Measurements from ENCODE around the gene SERPINA12. TPM values are rescaled to one million over a fixed set of nuclear protein-coding genes. Genes with fewer than 3 reads are reported as not detected.

Gene SERPINA12
- polyA plus RNA-seq, 1 donor (not counting 4 experiments of a cell fraction or from before 2014, with no cell fraction given), result 0.26 TPM

DNA sequence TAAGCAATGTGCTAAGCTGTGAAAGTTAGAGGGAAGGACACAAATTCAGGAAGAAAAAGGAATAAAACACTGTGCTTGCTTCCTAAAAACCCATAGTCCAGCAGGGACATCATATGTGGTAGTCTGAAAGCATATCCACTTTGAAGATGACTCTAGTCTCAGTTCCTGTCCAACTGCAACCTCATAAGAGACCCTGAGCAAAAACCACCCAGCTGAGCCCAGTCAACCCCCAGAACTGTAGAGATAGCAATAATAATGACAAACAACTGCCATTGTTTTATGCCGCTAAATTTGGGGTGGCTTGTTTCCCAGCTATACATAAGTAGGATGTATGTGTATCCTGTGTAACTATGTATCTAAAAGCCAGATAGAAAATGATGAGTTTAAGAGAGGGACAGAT, 48.1 kb upstream of the SERPINA12 start:
- no peak overlapping the region for H3K4me3 ChIP-seq (ENCODE audit: control insufficient read depth in 2 of 3, extremely low read depth in 1 of 3, insufficient read depth in 2 of 3, low read depth in 1 of 3, low read length in 3 of 3)
- DNase-seq (ENCODE audit: low read depth, low spot score), result no peak
- no peaks in the 10 kb centered on the region for H3K36me3 ChIP-seq (ENCODE audit: control insufficient read depth in 2 of 2, extremely low read depth in 1 of 2, insufficient read depth in 2 of 2, low read length in 2 of 2)
- H3K27ac ChIP-seq (ENCODE audit: control insufficient read depth, insufficient read depth, low read length), result no peak overlapping the region
- no peak overlapping the region for H3K9ac ChIP-seq (ENCODE audit: control insufficient read depth, extremely low read depth, insufficient read depth, low read length)
- FAIRE-seq, result no peak
- no peaks in the 10 kb centered on the region for H3K4me1 ChIP-seq (ENCODE audit: control insufficient read depth, extremely low read depth, insufficient read depth, low read length)
- H3K9me3 ChIP-seq (ENCODE audit: control insufficient read depth, low read depth, low read length), result no peaks in the 10 kb centered on the region
- no peak overlapping the region for H2AFZ ChIP-seq (ENCODE audit: control insufficient read depth, low read length)
- H3K27me3 ChIP-seq (ENCODE audit: control insufficient read depth, extremely low read depth, insufficient read depth, low read length), result no peaks in the 10 kb centered on the region
- H3K9me1 ChIP-seq (ENCODE audit: control insufficient read depth, extremely low read depth, insufficient read depth, low read length), result no peaks in the 10 kb centered on the region
- no peak overlapping the region for H3K4me2 ChIP-seq (ENCODE audit: control insufficient read depth, extremely low read depth, insufficient read depth, low read depth, low read length)
- H3K79me2 ChIP-seq (ENCODE audit: control insufficient read depth, insufficient read depth, low read length), result no peaks in the 10 kb centered on the region
- dilution Hi-C loops (cut with MboI; ENCODE audit: extremely low pct_ligation_motif_present, low sequenced_read_pairs), result no loop called here
- TF ChIP-seq, protein P1, sequence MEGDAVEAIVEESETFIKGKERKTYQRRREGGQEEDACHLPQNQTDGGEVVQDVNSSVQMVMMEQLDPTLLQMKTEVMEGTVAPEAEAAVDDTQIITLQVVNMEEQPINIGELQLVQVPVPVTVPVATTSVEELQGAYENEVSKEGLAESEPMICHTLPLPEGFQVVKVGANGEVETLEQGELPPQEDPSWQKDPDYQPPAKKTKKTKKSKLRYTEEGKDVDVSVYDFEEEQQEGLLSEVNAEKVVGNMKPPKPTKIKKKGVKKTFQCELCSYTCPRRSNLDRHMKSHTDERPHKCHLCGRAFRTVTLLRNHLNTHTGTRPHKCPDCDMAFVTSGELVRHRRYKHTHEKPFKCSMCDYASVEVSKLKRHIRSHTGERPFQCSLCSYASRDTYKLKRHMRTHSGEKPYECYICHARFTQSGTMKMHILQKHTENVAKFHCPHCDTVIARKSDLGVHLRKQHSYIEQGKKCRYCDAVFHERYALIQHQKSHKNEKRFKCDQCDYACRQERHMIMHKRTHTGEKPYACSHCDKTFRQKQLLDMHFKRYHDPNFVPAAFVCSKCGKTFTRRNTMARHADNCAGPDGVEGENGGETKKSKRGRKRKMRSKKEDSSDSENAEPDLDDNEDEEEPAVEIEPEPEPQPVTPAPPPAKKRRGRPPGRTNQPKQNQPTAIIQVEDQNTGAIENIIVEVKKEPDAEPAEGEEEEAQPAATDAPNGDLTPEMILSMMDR (optimal IDR thresholded peaks at IDR 0.05 in 1 of 3, IDR thresholded peaks at IDR 0.05 in 1 of 3, conservative IDR thresholded peaks at IDR 0.05 in 1 of 3; ENCODE audit: extremely low read depth in 1 of 3, insufficient read depth in 2 of 3, low read length in 3 of 3), result no peak
- TF ChIP-seq EZH2 (IDR thresholded peaks at IDR 0.05; ENCODE audit: low read length), result no peak
- H4K20me1 ChIP-seq (ENCODE audit: control insufficient read depth, extremely low read depth, insufficient read depth, low read length), result no peaks in the 10 kb centered on the region

DNA sequence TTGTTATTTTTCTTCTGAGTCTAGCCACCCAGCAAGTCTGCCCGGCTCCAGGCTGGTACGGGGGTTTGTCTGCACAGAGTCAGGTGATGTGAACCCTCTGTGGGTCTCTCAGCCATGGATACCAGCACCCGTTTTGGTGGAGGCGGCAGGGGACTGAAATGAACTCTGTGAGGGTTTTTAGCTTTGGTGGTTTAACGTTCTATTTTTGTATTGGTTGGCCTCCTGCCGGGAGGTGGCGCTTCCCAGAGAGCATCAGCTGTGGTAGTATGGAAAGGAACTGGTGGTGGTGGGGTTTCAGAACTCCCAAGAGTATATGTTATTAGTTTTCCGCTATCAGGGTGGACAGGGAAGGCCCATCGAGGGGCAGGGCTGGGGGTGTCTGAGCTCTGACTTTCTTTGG, 46.7 kb upstream of the SERPINA12 start:
- Histone ChIP-seq H3K4me2 (ENCODE audit: control insufficient read depth, extremely low read depth, insufficient read depth, low read depth, low read length) (no peak overlapping the region), H3K9me1 (ENCODE audit: control insufficient read depth, extremely low read depth, insufficient read depth, low read length) (no peaks in the 10 kb centered on the region), H4K20me1 (ENCODE audit: control insufficient read depth, extremely low read depth, insufficient read depth, low read length) (no peaks in the 10 kb centered on the region), H3K9ac (ENCODE audit: control insufficient read depth, extremely low read depth, insufficient read depth, low read length) (no peak overlapping the region), H3K27ac (ENCODE audit: control insufficient read depth, insufficient read depth, low read length) (no peak overlapping the region), H3K4me3 (ENCODE audit: control insufficient read depth in 2 of 3, extremely low read depth in 1 of 3, insufficient read depth in 2 of 3, low read depth in 1 of 3, low read length in 3 of 3) (no peak overlapping the region), H3K27me3 (ENCODE audit: control insufficient read depth, extremely low read depth, insufficient read depth, low read length) (no peaks in the 10 kb centered on the region), H3K36me3 (ENCODE audit: control insufficient read depth in 2 of 2, extremely low read depth in 1 of 2, insufficient read depth in 2 of 2, low read length in 2 of 2) (no peaks in the 10 kb centered on the region), H3K4me1 (ENCODE audit: control insufficient read depth, extremely low read depth, insufficient read depth, low read length) (no peaks in the 10 kb centered on the region), H3K79me2 (ENCODE audit: control insufficient read depth, insufficient read depth, low read length) (no peaks in the 10 kb centered on the region), H3K9me3 (ENCODE audit: control insufficient read depth, low read depth, low read length) (no peaks in the 10 kb centered on the region), H2AFZ (ENCODE audit: control insufficient read depth, low read length) (no peak overlapping the region)
- no peak for TF ChIP-seq EZH2 (IDR thresholded peaks at IDR 0.05; ENCODE audit: low read length)
- DNase-seq (ENCODE audit: low read depth, low spot score), result no peak
- no peak for FAIRE-seq
- dilution Hi-C loops (cut with MboI; ENCODE audit: extremely low pct_ligation_motif_present, low sequenced_read_pairs), result no loop called here

DNA sequence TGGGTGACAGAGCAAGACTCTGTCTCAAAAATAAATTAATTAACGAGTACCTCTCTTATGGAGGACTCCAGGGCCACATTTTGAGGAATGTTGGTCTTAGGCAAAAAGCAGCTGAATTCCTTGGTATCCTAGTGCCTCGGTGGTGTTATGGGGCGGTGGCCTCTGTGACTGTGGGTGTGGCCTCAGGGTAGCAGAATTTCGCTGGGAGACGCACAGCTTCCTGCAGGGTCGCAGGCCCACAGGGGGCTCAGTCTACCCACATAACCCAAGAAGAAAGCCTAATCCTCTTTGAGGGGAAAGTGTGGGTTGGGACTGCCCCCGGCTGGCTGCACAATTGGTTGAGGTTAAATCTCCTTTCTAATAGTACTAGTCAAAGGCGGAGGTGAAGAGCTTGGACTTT, 40.8 kb upstream of the SERPINA12 start:
- DNase-seq (ENCODE audit: low read depth, low spot score) (no peak), FAIRE-seq (no peak)
- Histone ChIP-seq H3K4me2 (ENCODE audit: control insufficient read depth, extremely low read depth, insufficient read depth, low read depth, low read length) (no peak overlapping the region), H3K9ac (ENCODE audit: control insufficient read depth, extremely low read depth, insufficient read depth, low read length) (no peak overlapping the region), H4K20me1 (ENCODE audit: control insufficient read depth, extremely low read depth, insufficient read depth, low read length) (no peaks in the 10 kb centered on the region), H2AFZ (ENCODE audit: control insufficient read depth, low read length) (no peak overlapping the region), H3K4me1 (ENCODE audit: control insufficient read depth, extremely low read depth, insufficient read depth, low read length) (no peaks in the 10 kb centered on the region), H3K79me2 (ENCODE audit: control insufficient read depth, insufficient read depth, low read length) (no peaks in the 10 kb centered on the region), H3K36me3 (ENCODE audit: control insufficient read depth in 2 of 2, extremely low read depth in 1 of 2, insufficient read depth in 2 of 2, low read length in 2 of 2) (no peaks in the 10 kb centered on the region), H3K27ac (ENCODE audit: control insufficient read depth, insufficient read depth, low read length) (no peak overlapping the region), H3K27me3 (ENCODE audit: control insufficient read depth, extremely low read depth, insufficient read depth, low read length) (no peaks in the 10 kb centered on the region), H3K9me3 (ENCODE audit: control insufficient read depth, low read depth, low read length) (no peaks in the 10 kb centered on the region), H3K9me1 (ENCODE audit: control insufficient read depth, extremely low read depth, insufficient read depth, low read length) (no peaks in the 10 kb centered on the region), H3K4me3 (ENCODE audit: control insufficient read depth in 2 of 3, extremely low read depth in 1 of 3, insufficient read depth in 2 of 3, low read depth in 1 of 3, low read length in 3 of 3) (no peak overlapping the region)
- TF ChIP-seq, protein P1 (optimal IDR thresholded peaks at IDR 0.05 in 1 of 3, IDR thresholded peaks at IDR 0.05 in 1 of 3, conservative IDR thresholded peaks at IDR 0.05 in 1 of 3; ENCODE audit: extremely low read depth in 1 of 3, insufficient read depth in 2 of 3, low read length in 3 of 3), result no peak
- no peak for TF ChIP-seq EZH2 (IDR thresholded peaks at IDR 0.05; ENCODE audit: low read length)
- dilution Hi-C loops (cut with MboI; ENCODE audit: extremely low pct_ligation_motif_present, low sequenced_read_pairs), result no loop called here

Data from keratinocyte (primary cell).